Measurements from ENCODE around the gene SLC30A3.

GRCh38 chr2:27294928-27295327, 32.1 kb upstream of the SLC30A3 start:
- TF ChIP-seq POLR2AphosphoS5 (IDR thresholded peaks at IDR 0.05; ENCODE audit: low read depth, low read length) (no peak), REST (IDR thresholded peaks at IDR 0.05; ENCODE audit: insufficient read depth in 1 of 2, low read depth in 2 of 2, low read length in 2 of 2) (no peak), TAF1 (IDR thresholded peaks at IDR 0.05; ENCODE audit: borderline replicate concordance, insufficient read depth, low read length) (no peak)

All from PFSK-1 (cell line).